Breast epithelium (tissue), 3 donors: ENCODE measurements around the gene PTRHD1.

ENCODE experiments used
- CTCF ChIP-seq, 3 donors: fragments of 450-650 bp; IDR thresholded peaks; one replicate each; pipeline ENCODE4 v1.5.1; 2016 to 2017; ENCODE audit warnings: antibody characterized with exemption in 3 of 3, mild to moderate bottlenecking in 3 of 3, moderate library complexity in 3 of 3
- POLR2A ChIP-seq: fragments of 450-650 bp; IDR thresholded peaks from one replicate; pipeline ENCODE4 v1.6.1; 2016; ENCODE audit warnings: antibody characterized with exemption, mild to moderate bottlenecking, moderate library complexity
- POLR2AphosphoS5 ChIP-seq, 3 donors: sonication (generic); formaldehyde crosslinking; IDR thresholded peaks; one replicate each; pipeline ENCODE4 v1.6.1; 2017; ENCODE audit warnings: antibody characterized with exemption in 3 of 3

DNA sequence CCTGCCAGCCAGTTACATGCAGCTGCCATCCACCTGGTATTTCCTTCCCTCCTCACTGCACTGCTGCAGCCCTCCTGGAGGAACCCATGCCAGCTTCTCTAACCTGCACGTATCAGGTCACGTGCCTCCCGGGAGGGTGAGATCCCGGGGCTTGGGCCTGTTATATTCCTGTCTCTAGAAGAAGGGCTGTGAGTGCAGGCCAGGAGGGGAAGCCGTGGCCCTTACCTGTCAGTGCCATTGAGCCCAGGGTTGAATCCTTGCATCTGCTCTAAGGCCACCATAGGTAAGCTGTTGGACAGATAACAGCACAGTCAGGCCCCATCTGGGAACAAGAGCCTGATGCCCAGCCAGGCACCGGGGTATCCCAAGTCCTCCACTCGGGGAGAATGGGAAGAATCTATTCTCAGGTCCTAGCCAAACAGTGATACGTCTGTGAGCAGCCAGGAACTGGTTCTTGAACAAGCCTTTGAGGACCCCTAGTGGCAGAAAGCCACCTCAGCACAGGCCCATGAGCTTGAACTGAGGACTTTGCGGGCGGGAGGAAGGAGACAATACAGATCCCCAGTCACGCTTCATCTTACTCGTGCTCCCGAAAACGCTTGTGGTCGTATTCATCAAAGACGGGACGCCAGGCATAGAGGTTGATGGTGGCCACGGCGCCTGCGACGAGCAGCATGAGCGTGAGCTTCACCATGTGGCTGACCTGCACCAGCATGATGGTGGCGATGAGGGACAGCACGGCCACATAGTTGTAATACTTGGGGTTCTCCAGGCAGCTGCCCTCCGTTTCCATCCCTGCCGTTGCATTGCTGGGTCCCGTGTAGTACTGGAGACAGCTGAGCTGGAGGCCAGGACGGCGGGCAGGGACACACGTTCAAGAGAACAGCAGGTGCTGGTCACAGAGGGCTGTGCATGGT lies 34.4 kb upstream of the PTRHD1 start:
- TF ChIP-seq CTCF (IDR thresholded peaks at IDR 0.05) (peak; percentile 61 to 93 (median 87)), POLR2AphosphoS5 (IDR thresholded peaks at IDR 0.05) (peak in 2 of 3 donors; percentile 18 to 22), POLR2A (no peak)
